Endothelial cell of umbilical vein (primary cell): ENCODE data around the gene SLC45A2. TPM values are rescaled to one million over a fixed set of nuclear protein-coding genes. Genes with fewer than 3 reads are reported as not detected.

Experiments
- BruUV-seq: library from RNA; stranded (reverse); fragments of 400-500 nt; replicated peaks from 2 replicates; lab custom pipeline; 2021; lab: Mats Ljungman, UMichigan
- CTCF ChIA-PET: fragments of 300-600, 350-600 bp; sonication (Branson Sonifier 250); formaldehyde crosslinking; loops from one replicate; lab custom pipeline; 2021; ENCODE audit warnings: antibody characterized with exemption, inconsistent platforms; lab: Charles Lee
- POLR2A ChIA-PET: fragments of 300-600, 350-600 bp; sonication (Branson Sonifier 250); formaldehyde crosslinking; loops from one replicate; lab custom pipeline; 2021; ENCODE audit warnings: antibody characterized with exemption, inconsistent platforms; lab: Charles Lee
- DNase-seq: peaks from one replicate; pipeline ENCODE4 v3.0.0-alpha.2; 2011; ENCODE audit warnings: low read depth, low spot score
- FAIRE-seq: peaks from 2 replicates; lab custom pipeline; 2011; peaks lifted over from hg19 to GRCh38; lab: Jason Lieb, UNC
- H2AFZ ChIP-seq: 2 replicates; pipeline ENCODE4 v1.6.0; 2012; ENCODE audit warnings: low read depth, low read length, control low read depth, inconsistent platforms
- H3K27ac ChIP-seq: 2 replicates; pipeline ENCODE4 v1.5.1; 2011; ENCODE audit warnings: low read depth, mild to moderate bottlenecking, control low read depth, low read length, moderate library complexity; ENCODE audit not compliant: insufficient read depth
- H3K27me3 ChIP-seq, 2 experiments: 2 replicates each; pipeline versions ENCODE4 v1.6.0 to v1.6.1; 2011; ENCODE audit warnings: low read length in 2 of 2, mixed read lengths in 1 of 2; ENCODE audit not compliant: control insufficient read depth in 2 of 2, insufficient read depth in 2 of 2
- H3K36me3 ChIP-seq, 2 experiments: 2 replicates in 1 of 2; 3 replicates in 1 of 2; pipeline ENCODE4 v1.5.1; 2011; ENCODE audit warnings: low read length in 2 of 2, mild to moderate bottlenecking in 1 of 2, moderate library complexity in 1 of 2; ENCODE audit not compliant: control insufficient read depth in 2 of 2, insufficient read depth in 2 of 2; ENCODE audit errors: extremely low read depth in 1 of 2
- H3K4me1 ChIP-seq: 3 replicates; pipeline ENCODE4 v1.5.1; 2011; ENCODE audit warnings: mild to moderate bottlenecking, low read length; ENCODE audit not compliant: control insufficient read depth, insufficient read depth; ENCODE audit errors: extremely low read depth
- H3K4me2 ChIP-seq: 2 replicates; pipeline ENCODE4 v1.6.1; 2011; ENCODE audit warnings: low read length, control low read depth, mixed read lengths; ENCODE audit not compliant: insufficient read depth
- H3K4me3 ChIP-seq, 3 experiments: fragments of 200-600 bp in 1 of 3; sonication (generic), shearing (Covaris generic) in 1 of 3; replicated peaks in 1 of 3; 2 replicates each; pipeline ENCODE4 v1.5.1; 2011 to 2016; ENCODE audit warnings: control low read depth in 3 of 3, low read length in 3 of 3, mild to moderate bottlenecking in 2 of 3, inconsistent platforms in 1 of 3, low read depth in 1 of 3, moderate library complexity in 1 of 3; ENCODE audit not compliant: insufficient read depth in 1 of 3
- H3K79me2 ChIP-seq: 2 replicates; pipeline ENCODE4 v1.6.0; 2012; ENCODE audit warnings: low read length, inconsistent platforms; ENCODE audit not compliant: control insufficient read depth, insufficient read depth
- H3K9ac ChIP-seq: replicated peaks from 2 replicates; pipeline ENCODE3; 2011; ENCODE audit warnings: low read length, control low read depth; ENCODE audit not compliant: insufficient read depth; ENCODE audit errors: extremely low read depth
- H3K9me1 ChIP-seq: replicated peaks from 3 replicates; pipeline ENCODE4 v1.6.0; 2011; ENCODE audit warnings: mild to moderate bottlenecking, low read length; ENCODE audit not compliant: control insufficient read depth, insufficient read depth; ENCODE audit errors: extremely low read depth
- H3K9me3 ChIP-seq: replicated peaks from 2 replicates; pipeline ENCODE4 v1.5.1; 2012; ENCODE audit warnings: low read length, inconsistent platforms; ENCODE audit not compliant: control insufficient read depth, insufficient read depth
- H4K20me1 ChIP-seq: replicated peaks from 2 replicates; pipeline ENCODE3; 2011; ENCODE audit warnings: mild to moderate bottlenecking, low read length; ENCODE audit not compliant: control insufficient read depth, insufficient read depth; ENCODE audit errors: extremely low read depth
- JUN ChIP-seq: IDR thresholded peaks from 2 replicates; pipeline ENCODE4 v1.6.1; 2011; ENCODE audit warnings: borderline replicate concordance, low read depth; ENCODE audit not compliant: insufficient read length, insufficient read depth
- POLR2A ChIP-seq: IDR thresholded peaks from 2 replicates; pipeline ENCODE4 v1.6.1; 2012; ENCODE audit warnings: low read depth, mild to moderate bottlenecking, control low read depth, low read length
- POLR2AphosphoS5 ChIP-seq: IDR thresholded peaks from 2 replicates; pipeline ENCODE4 v1.6.1; 2012; ENCODE audit warnings: low read depth, mild to moderate bottlenecking, control low read depth, low read length, moderate library complexity; ENCODE audit not compliant: insufficient read depth
- dilution Hi-C: fragments of 300-500 bp; cut with MboI; formaldehyde crosslinking; loops from one replicate; pipeline ENCODE4 v1.15.0; 2019; ENCODE audit warnings: low sequenced_read_pairs; ENCODE audit not compliant: extremely low pct_ligation_motif_present
- intact Hi-C: fragments of 100-400 bp; cut with micrococcal nuclease; formaldehyde crosslinking; loops from one replicate; pipeline ENCODE4 v1.10.0; 2022
- polyA plus RNA-seq, 4 experiments: library from polyadenylated mRNA; depleted of rRNA in 3 of 4; stranded (reverse) in 3 of 4; unstranded in 1 of 4; fragments of >200 nt; gene quantifications; 2 replicates each; pipeline versions ENCODE4 v1.2.1 to v1.2.3, GENCODE V29; 2011 to 2012; ENCODE audit warnings: missing spikeins in 1 of 4
- total RNA-seq: library from RNA; stranded (reverse); gene quantifications from 2 replicates; pipeline ENCODE4 v1.2.3, GENCODE V29; 2021
- TF ChIP-seq, protein P1 (sequence below), 2 donors: IDR thresholded peaks; 1 replicate in 1 of 2; 2 replicates in 1 of 2; pipeline ENCODE4 v1.5.1; 2011; ENCODE audit warnings: low read length in 2 of 2, mild to moderate bottlenecking in 2 of 2, moderate library complexity in 2 of 2, control low read depth in 1 of 2, inconsistent platforms in 1 of 2, low read depth in 1 of 2; ENCODE audit not compliant: insufficient read depth in 1 of 2; ENCODE audit errors: extremely low read depth in 1 of 2

Gene SLC45A2
- total and polyA plus RNA-seq, 2 donors (not counting 3 experiments of a cell fraction or from before 2014, with no cell fraction given): not detected

- H3K4me2 ChIP-seq: peak within 1 kb of the TSS; percentile 81
- intact Hi-C loops: loop anchor here (2.0 kb wide), 2 partner anchors 35 to 923 kb away; partner anchors contain the start of gene C1QTNF3
- no peaks in the 10 kb centered on the region for H3K9me1 ChIP-seq
- peaks cover 0 to under 1% of the 10 kb centered on the region in 2 experiments for H3K36me3 ChIP-seq
- H3K79me2 ChIP-seq: no peaks in the 10 kb centered on the region
- H4K20me1 ChIP-seq: no peaks in the 10 kb centered on the region
- DNase-seq (peak; percentile 93), FAIRE-seq (peak; percentile 61)
- H3K4me3 ChIP-seq: peak within 1 kb of the TSS; percentile 46 to 76 (median 62)
- ChIA-PET CTCF (interaction anchor here (1.4 to 2.0 kb wide), 3 partner anchors 11 to 73 kb away, joined by 4 to 10 read pairs (median 6); no protein-coding TSS in a partner anchor), POLR2A (interaction anchor here (1.5 kb wide), 1 partner anchor 11 kb away, joined by 5 read pairs; no protein-coding TSS in a partner anchor)
- peak; percentile 95 for TF ChIP-seq POLR2AphosphoS5
- TF ChIP-seq, protein P1, sequence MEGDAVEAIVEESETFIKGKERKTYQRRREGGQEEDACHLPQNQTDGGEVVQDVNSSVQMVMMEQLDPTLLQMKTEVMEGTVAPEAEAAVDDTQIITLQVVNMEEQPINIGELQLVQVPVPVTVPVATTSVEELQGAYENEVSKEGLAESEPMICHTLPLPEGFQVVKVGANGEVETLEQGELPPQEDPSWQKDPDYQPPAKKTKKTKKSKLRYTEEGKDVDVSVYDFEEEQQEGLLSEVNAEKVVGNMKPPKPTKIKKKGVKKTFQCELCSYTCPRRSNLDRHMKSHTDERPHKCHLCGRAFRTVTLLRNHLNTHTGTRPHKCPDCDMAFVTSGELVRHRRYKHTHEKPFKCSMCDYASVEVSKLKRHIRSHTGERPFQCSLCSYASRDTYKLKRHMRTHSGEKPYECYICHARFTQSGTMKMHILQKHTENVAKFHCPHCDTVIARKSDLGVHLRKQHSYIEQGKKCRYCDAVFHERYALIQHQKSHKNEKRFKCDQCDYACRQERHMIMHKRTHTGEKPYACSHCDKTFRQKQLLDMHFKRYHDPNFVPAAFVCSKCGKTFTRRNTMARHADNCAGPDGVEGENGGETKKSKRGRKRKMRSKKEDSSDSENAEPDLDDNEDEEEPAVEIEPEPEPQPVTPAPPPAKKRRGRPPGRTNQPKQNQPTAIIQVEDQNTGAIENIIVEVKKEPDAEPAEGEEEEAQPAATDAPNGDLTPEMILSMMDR (IDR thresholded peaks at IDR 0.05; ENCODE audit: extremely low read depth in 1 of 2, insufficient read depth in 1 of 2, low read depth in 1 of 2, low read length in 2 of 2): peak in 1 of 2 donors; percentile 24
- no peak for TF ChIP-seq JUN
- peak; percentile 98 for TF ChIP-seq POLR2A
- H3K9me3 ChIP-seq: no peaks in the 10 kb centered on the region
- dilution Hi-C loops: no loop called here
- no TSS peak for BruUV-seq
- H3K9ac ChIP-seq: peak within 1 kb of the TSS; percentile 78
- H3K27me3 ChIP-seq: no peaks in the 10 kb centered on the region
- peak within 1 kb of the TSS; percentile 37 for H3K27ac ChIP-seq
- peaks cover 14% of the 10 kb centered on the region for H3K4me1 ChIP-seq
- H2AFZ ChIP-seq: peak within 1 kb of the TSS; percentile 82
Observed at GRCh38 chr5:34007621-34008600, 23.4 kb upstream of the SLC45A2 start, which contains the start of gene AMACR. AMACR (minus strand) TSS chr5:34008050; CDS start chr5:34008019, 31 bp downstream.
